ENCODE results near the gene PCYOX1L. TPM values are rescaled to one million over a fixed set of nuclear protein-coding genes. Genes with fewer than 3 reads are reported as not detected.
"Not testable (repeated sequence)": the region's sequence is repeated elsewhere in the genome, so short reads cannot be mapped to it uniquely, and the experiment has no call there.

Gene PCYOX1L
- total RNA-seq, 2 experiments from 2014 or later: 17.2 to 18.2 TPM

GRCh38 chr5:149381986-149382338 lies 24.1 kb downstream of the PCYOX1L start:
- DNase-seq: peak; percentile 70
- H3K27ac Mint-ChIP-seq: no peak overlapping the region
- peaks cover 4% of the 10 kb centered on the region for H3K4me1 Mint-ChIP-seq
- H3K9me3 Mint-ChIP-seq: no peaks in the 10 kb centered on the region
- H3K27me3 Mint-ChIP-seq: peaks cover 4% of the 10 kb centered on the region
- H3K4me3 Mint-ChIP-seq: no peak overlapping the region
- H3K36me3 Mint-ChIP-seq: no peaks in the 10 kb centered on the region

- no peak for DNase-seq
- peaks cover 4% of the 10 kb centered on the region for H3K4me1 Mint-ChIP-seq
- H3K27ac Mint-ChIP-seq: no peak overlapping the region
- H3K27me3 Mint-ChIP-seq: peaks cover 4% of the 10 kb centered on the region
- no peaks in the 10 kb centered on the region for H3K36me3 Mint-ChIP-seq
- no peak overlapping the region for H3K4me3 Mint-ChIP-seq
- no peaks in the 10 kb centered on the region for H3K9me3 Mint-ChIP-seq
Measured at GRCh38 chr5:149382517-149383220, 24.8 kb downstream of the PCYOX1L start.

- Mint-ChIP-seq H3K27ac (no peak overlapping the region), H3K4me1 (peaks cover 4% of the 10 kb centered on the region), H3K4me3 (no peak overlapping the region), H3K9me3 (no peaks in the 10 kb centered on the region), H3K36me3 (no peaks in the 10 kb centered on the region), H3K27me3 (peaks cover 4% of the 10 kb centered on the region)
- no peak for DNase-seq
Measured at GRCh38 chr5:149383399-149383798, 25.6 kb downstream of the PCYOX1L start.

GRCh38 chr5:149386166-149386565 lies 28.3 kb downstream of the PCYOX1L start:
- no peaks in the 10 kb centered on the region for H3K9me3 Mint-ChIP-seq
- no peak overlapping the region for H3K4me3 Mint-ChIP-seq
- peaks cover 4% of the 10 kb centered on the region for H3K27me3 Mint-ChIP-seq
- H3K36me3 Mint-ChIP-seq: no peaks in the 10 kb centered on the region
- H3K4me1 Mint-ChIP-seq: peaks cover 4% of the 10 kb centered on the region
- no peak for DNase-seq
- H3K27ac Mint-ChIP-seq: no peak overlapping the region

GRCh38 chr5:149387081-149387631 lies 29.3 kb downstream of the PCYOX1L start:
- H3K27ac Mint-ChIP-seq: no peak overlapping the region
- no peak for DNase-seq
- H3K4me3 Mint-ChIP-seq: no peak overlapping the region
- no peaks in the 10 kb centered on the region for H3K4me1 Mint-ChIP-seq
- no peaks in the 10 kb centered on the region for H3K9me3 Mint-ChIP-seq
- no peaks in the 10 kb centered on the region for H3K27me3 Mint-ChIP-seq
- H3K36me3 Mint-ChIP-seq: no peaks in the 10 kb centered on the region

GRCh38 chr5:149387982-149388381 lies 30.1 kb downstream of the PCYOX1L start:
- Mint-ChIP-seq H3K4me3 (no peak overlapping the region), H3K4me1 (no peaks in the 10 kb centered on the region), H3K9me3 (no peaks in the 10 kb centered on the region), H3K36me3 (no peaks in the 10 kb centered on the region), H3K27me3 (no peaks in the 10 kb centered on the region), H3K27ac (no peak overlapping the region)
- no peak for DNase-seq

GRCh38 chr5:149388498-149389190 lies 30.8 kb downstream of the PCYOX1L start:
- no peak for DNase-seq
- Mint-ChIP-seq H3K27me3 (no peaks in the 10 kb centered on the region), H3K4me1 (no peaks in the 10 kb centered on the region), H3K27ac (no peak overlapping the region), H3K9me3 (no peaks in the 10 kb centered on the region), H3K4me3 (no peak overlapping the region), H3K36me3 (no peaks in the 10 kb centered on the region)

- Mint-ChIP-seq H3K4me3 (no peak overlapping the region), H3K4me1 (no peaks in the 10 kb centered on the region), H3K36me3 (no peaks in the 10 kb centered on the region), H3K9me3 (no peaks in the 10 kb centered on the region), H3K27ac (no peak overlapping the region), H3K27me3 (no peaks in the 10 kb centered on the region)
- DNase-seq: no peak
Measured at GRCh38 chr5:149389552-149390495, 32.0 kb downstream of the PCYOX1L start.

- not testable (repeated sequence) for H3K9me3 Mint-ChIP-seq, H3K27me3 Mint-ChIP-seq, H3K27ac Mint-ChIP-seq, DNase-seq, H3K4me1 Mint-ChIP-seq, H3K4me3 Mint-ChIP-seq, H3K36me3 Mint-ChIP-seq
Measured at GRCh38 chr5:149391076-149391475, 33.2 kb downstream of the PCYOX1L start.

GRCh38 chr5:149391524-149391923 lies 33.7 kb downstream of the PCYOX1L start:
- no peaks in the 10 kb centered on the region for H3K9me3 Mint-ChIP-seq

GRCh38 chr5:149392718-149393117 lies 34.9 kb downstream of the PCYOX1L start:
- Mint-ChIP-seq H3K36me3 (no peaks in the 10 kb centered on the region), H3K27ac (no peak overlapping the region)

More at GRCh38 chr5:149391524-149391923, 33.7 kb downstream of the PCYOX1L start:
- Mint-ChIP-seq H3K4me3 (no peak overlapping the region), H3K36me3 (no peaks in the 10 kb centered on the region), H3K4me1 (no peaks in the 10 kb centered on the region), H3K27me3 (no peaks in the 10 kb centered on the region), H3K27ac (no peak overlapping the region)
- DNase-seq: no peak

GRCh38 chr5:149394996-149395395 lies 37.1 kb downstream of the PCYOX1L start:
- not testable (repeated sequence) for H3K27me3 Mint-ChIP-seq, H3K36me3 Mint-ChIP-seq, H3K4me1 Mint-ChIP-seq, H3K9me3 Mint-ChIP-seq, H3K27ac Mint-ChIP-seq, DNase-seq, H3K4me3 Mint-ChIP-seq

More at GRCh38 chr5:149392718-149393117, 34.9 kb downstream of the PCYOX1L start:
- H3K27me3 Mint-ChIP-seq: no peaks in the 10 kb centered on the region
- no peak for DNase-seq
- H3K9me3 Mint-ChIP-seq: no peaks in the 10 kb centered on the region
- H3K4me1 Mint-ChIP-seq: no peaks in the 10 kb centered on the region
- H3K4me3 Mint-ChIP-seq: no peak overlapping the region

- Mint-ChIP-seq H3K36me3 (no peaks in the 10 kb centered on the region), H3K4me3 (no peak overlapping the region), H3K9me3 (no peaks in the 10 kb centered on the region), H3K27ac (no peak overlapping the region), H3K27me3 (no peaks in the 10 kb centered on the region), H3K4me1 (no peaks in the 10 kb centered on the region)
- no peak for DNase-seq
Measured at GRCh38 chr5:149397530-149397929, 39.7 kb downstream of the PCYOX1L start.

GRCh38 chr5:149398747-149399266 lies 41.0 kb downstream of the PCYOX1L start:
- not testable (repeated sequence) for H3K27ac Mint-ChIP-seq, H3K27me3 Mint-ChIP-seq, H3K36me3 Mint-ChIP-seq, H3K4me3 Mint-ChIP-seq, DNase-seq, H3K9me3 Mint-ChIP-seq, H3K4me1 Mint-ChIP-seq

GRCh38 chr5:149399775-149400174 lies 41.9 kb downstream of the PCYOX1L start:
- no peak for DNase-seq
- Mint-ChIP-seq H3K27ac (no peak overlapping the region), H3K4me3 (no peak overlapping the region), H3K27me3 (no peaks in the 10 kb centered on the region), H3K9me3 (no peaks in the 10 kb centered on the region), H3K4me1 (no peaks in the 10 kb centered on the region), H3K36me3 (no peaks in the 10 kb centered on the region)

Data from activated naive CD8-positive, alpha-beta T cell treated with anti-CD3 and anti-CD28 coated beads for 36 hours (primary cell).